GM12878 (cell line): Measurements from ENCODE around the gene BMF. TPM values are rescaled to one million over a fixed set of nuclear protein-coding genes. Genes with fewer than 3 reads are reported as not detected.
A peak's percentile ranks its signal among the peaks of the same experiment; 100 is the strongest.

Source experiments
- CBX5 ChIP-seq: sonication (generic); IDR thresholded peaks from 2 replicates; pipeline ENCODE4 v1.6.1; 2016; ENCODE audit warnings: low read depth, moderate library complexity, mild to moderate bottlenecking, inconsistent platforms
- CEBPB ChIP-seq, 2 experiments: fragments of 150-350 bp in 1 of 2; IDR thresholded peaks; 2 replicates each; pipeline ENCODE4 v1.6.1; 2012 to 2014; ENCODE audit warnings: low read depth in 2 of 2, low read length in 2 of 2, borderline replicate concordance in 1 of 2, inconsistent platforms in 1 of 2
- CEBPZ ChIP-seq: fragments of 150-350 bp; IDR thresholded peaks from 2 replicates; pipeline ENCODE4 v1.6.1; 2016; ENCODE audit warnings: low read depth, low read length
- CREB1 ChIP-seq: IDR thresholded peaks from 2 replicates; pipeline ENCODE4 v1.6.1; 2012; ENCODE audit warnings: low read depth, mild to moderate bottlenecking, inconsistent platforms
- EED ChIP-seq: sonication (generic); IDR thresholded peaks from 2 replicates; pipeline ENCODE4 v1.6.1; 2016; ENCODE audit warnings: antibody characterized with exemption, low read depth
- FOXM1 ChIP-seq: IDR thresholded peaks from 2 replicates; pipeline ENCODE4 v1.6.1; 2012; ENCODE audit warnings: low read depth, mild to moderate bottlenecking, inconsistent platforms, low read length, moderate library complexity
- KDM1A ChIP-seq: fragments of 200-600 bp; sonication (generic); IDR thresholded peaks from 2 replicates; pipeline ENCODE4 v1.6.1; 2016; ENCODE audit warnings: borderline replicate concordance
- KLF5 ChIP-seq: fragments of 450-650 bp; IDR thresholded peaks from 2 replicates; pipeline ENCODE4 v1.6.1; 2014; ENCODE audit warnings: mild to moderate bottlenecking; ENCODE audit not compliant: partially characterized antibody
- NR2C1 ChIP-seq: fragments of 450-650 bp; IDR thresholded peaks from 2 replicates; pipeline ENCODE4 v1.6.1; 2017; ENCODE audit warnings: antibody characterized with exemption, mild to moderate bottlenecking, moderate library complexity
- RUNX3 ChIP-seq: IDR thresholded peaks from 2 replicates; pipeline ENCODE4 v1.6.1; 2012; ENCODE audit warnings: low read length, inconsistent platforms
- SREBF2 ChIP-seq: IDR thresholded peaks from 2 replicates; pipeline ENCODE4 v1.6.1; 2012; ENCODE audit warnings: mild to moderate bottlenecking, low read length
- SUZ12 ChIP-seq: fragments of 200-600 bp; sonication (generic); IDR thresholded peaks from one replicate; pipeline ENCODE4 v1.6.1; 2018; ENCODE audit warnings: antibody characterized with exemption, mild to moderate bottlenecking; ENCODE audit not compliant: unreplicated experiment
- ZNF207 ChIP-seq: fragments of 450-650 bp; IDR thresholded peaks from 2 replicates; pipeline ENCODE4 v1.6.1; 2014; ENCODE audit warnings: antibody characterized with exemption, mild to moderate bottlenecking, borderline replicate concordance
- ZNF687 ChIP-seq: fragments of 450-650 bp; IDR thresholded peaks from 2 replicates; pipeline ENCODE4 v1.6.1; 2017; ENCODE audit warnings: mild to moderate bottlenecking, moderate library complexity
- ZSCAN29 ChIP-seq: fragments of 450-650 bp; IDR thresholded peaks from 2 replicates; pipeline ENCODE4 v1.6.1; 2017; ENCODE audit warnings: mild to moderate bottlenecking, moderate library complexity
- polyA plus RNA-seq, 11 experiments: library from polyadenylated mRNA; depleted of rRNA in 4 of 11; unstranded in 6 of 11; stranded (reverse) in 5 of 11; fragments of >200 nt; fragmentation: Nextera tagmentation in 4 of 11; fragmentation: Illumina TruSeq in 1 of 11; extraction: Ambion mirVana in 4 of 11; extraction: Trizol in 1 of 11; gene quantifications; 1 replicate in 1 of 11; 2 replicates in 10 of 11; pipeline versions ENCODE4 v1.2.1 to v1.2.3, GENCODE V29; 2011 to 2016; ENCODE audit warnings: inconsistent platforms in 2 of 11, missing spikeins in 2 of 11, low read depth in 1 of 11
- total RNA-seq, 4 experiments: library from RNA; depleted of rRNA in 3 of 4; stranded (reverse); fragments of >200 nt in 3 of 4; fragmentation: Illumina TruSeq in 1 of 4; extraction: Trizol in 1 of 4; gene quantifications; 2 replicates each; pipeline versions ENCODE4 v1.2.1 to v1.2.3, GENCODE V29; 2013 to 2021
- TF ChIP-seq, protein P1 (sequence below): fragments of 450-650 bp; conservative IDR thresholded peaks from 2 replicates; pipeline ENCODE4 v1.6.1; 2017; ENCODE audit warnings: mild to moderate bottlenecking, moderate library complexity
- TF ChIP-seq, protein P2 (sequence below): fragments of 450-650 bp; formaldehyde crosslinking; IDR thresholded peaks from 2 replicates; pipeline ENCODE4 v1.5.0; 2022; ENCODE audit warnings: mild to moderate bottlenecking, missing genetic modification characterization

BMF gene
- total and polyA plus RNA-seq, 10 of the 15 experiments (the other 5 are each of a cell fraction or from before 2014, with no cell fraction given) = 0.82 to 34.9 (median 16.9) TPM

DNA sequence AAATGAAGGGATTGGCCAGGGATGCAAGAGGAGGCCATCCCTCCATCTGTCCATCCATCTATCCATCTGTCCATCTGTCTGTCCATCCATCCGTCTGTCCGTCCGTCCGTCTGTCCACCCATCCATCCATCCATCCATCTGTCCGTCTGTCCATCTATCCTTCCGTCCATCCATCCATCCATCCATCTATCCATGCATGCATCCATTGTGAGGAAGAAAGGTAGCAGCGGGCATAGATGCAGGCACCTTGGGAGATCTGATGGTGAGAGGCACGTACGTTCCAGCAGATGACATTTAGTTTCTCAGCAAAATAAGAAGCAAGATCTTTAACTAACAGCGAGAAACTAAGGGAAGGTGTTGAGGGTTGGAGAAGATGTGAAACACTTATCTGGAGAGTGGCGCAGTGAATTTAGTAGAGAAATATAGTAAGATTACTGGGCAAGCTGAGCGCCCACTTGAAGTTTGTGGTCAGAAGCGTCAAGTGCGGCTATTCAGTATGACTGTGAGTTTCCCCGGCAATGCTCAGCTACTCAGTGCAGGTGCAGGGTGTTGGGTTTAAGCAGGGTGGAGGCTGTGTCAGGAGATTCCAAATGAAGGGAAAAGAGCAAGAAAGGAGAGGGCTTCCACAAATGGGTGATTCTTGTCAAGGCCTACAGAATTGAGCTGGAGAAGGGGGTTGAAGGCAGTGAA, 47.3 kb downstream of the BMF start (continued):
- TF ChIP-seq, protein P1, sequence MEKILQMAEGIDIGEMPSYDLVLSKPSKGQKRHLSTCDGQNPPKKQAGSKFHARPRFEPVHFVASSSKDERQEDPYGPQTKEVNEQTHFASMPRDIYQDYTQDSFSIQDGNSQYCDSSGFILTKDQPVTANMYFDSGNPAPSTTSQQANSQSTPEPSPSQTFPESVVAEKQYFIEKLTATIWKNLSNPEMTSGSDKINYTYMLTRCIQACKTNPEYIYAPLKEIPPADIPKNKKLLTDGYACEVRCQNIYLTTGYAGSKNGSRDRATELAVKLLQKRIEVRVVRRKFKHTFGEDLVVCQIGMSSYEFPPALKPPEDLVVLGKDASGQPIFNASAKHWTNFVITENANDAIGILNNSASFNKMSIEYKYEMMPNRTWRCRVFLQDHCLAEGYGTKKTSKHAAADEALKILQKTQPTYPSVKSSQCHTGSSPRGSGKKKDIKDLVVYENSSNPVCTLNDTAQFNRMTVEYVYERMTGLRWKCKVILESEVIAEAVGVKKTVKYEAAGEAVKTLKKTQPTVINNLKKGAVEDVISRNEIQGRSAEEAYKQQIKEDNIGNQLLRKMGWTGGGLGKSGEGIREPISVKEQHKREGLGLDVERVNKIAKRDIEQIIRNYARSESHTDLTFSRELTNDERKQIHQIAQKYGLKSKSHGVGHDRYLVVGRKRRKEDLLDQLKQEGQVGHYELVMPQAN = no peak
- TF ChIP-seq SUZ12 = no peak
- TF ChIP-seq CEBPB (IDR thresholded peaks at IDR 0.05; ENCODE audit: borderline replicate concordance in 1 of 2, low read depth in 2 of 2, low read length in 2 of 2) = no peak; a peak in 1 of 4 replicates
- no peak for TF ChIP-seq KLF5
- no peak for TF ChIP-seq SREBF2
- TF ChIP-seq ZSCAN29 = no peak
- TF ChIP-seq ZNF207 = no peak
- peak; percentile 76; the same call in 1 of the 2 replicates for TF ChIP-seq FOXM1
- TF ChIP-seq KDM1A = no peak
- TF ChIP-seq, protein P2, sequence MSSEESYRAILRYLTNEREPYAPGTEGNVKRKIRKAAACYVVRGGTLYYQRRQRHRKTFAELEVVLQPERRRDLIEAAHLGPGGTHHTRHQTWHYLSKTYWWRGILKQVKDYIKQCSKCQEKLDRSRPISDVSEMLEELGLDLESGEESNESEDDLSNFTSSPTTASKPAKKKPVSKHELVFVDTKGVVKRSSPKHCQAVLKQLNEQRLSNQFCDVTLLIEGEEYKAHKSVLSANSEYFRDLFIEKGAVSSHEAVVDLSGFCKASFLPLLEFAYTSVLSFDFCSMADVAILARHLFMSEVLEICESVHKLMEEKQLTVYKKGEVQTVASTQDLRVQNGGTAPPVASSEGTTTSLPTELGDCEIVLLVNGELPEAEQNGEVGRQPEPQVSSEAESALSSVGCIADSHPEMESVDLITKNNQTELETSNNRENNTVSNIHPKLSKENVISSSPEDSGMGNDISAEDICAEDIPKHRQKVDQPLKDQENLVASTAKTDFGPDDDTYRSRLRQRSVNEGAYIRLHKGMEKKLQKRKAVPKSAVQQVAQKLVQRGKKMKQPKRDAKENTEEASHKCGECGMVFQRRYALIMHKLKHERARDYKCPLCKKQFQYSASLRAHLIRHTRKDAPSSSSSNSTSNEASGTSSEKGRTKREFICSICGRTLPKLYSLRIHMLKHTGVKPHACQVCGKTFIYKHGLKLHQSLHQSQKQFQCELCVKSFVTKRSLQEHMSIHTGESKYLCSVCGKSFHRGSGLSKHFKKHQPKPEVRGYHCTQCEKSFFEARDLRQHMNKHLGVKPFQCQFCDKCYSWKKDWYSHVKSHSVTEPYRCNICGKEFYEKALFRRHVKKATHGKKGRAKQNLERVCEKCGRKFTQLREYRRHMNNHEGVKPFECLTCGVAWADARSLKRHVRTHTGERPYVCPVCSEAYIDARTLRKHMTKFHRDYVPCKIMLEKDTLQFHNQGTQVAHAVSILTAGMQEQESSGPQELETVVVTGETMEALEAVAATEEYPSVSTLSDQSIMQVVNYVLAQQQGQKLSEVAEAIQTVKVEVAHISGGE (CRISPR knock-in tag) = no peak
- no peak for TF ChIP-seq CBX5
- no peak for TF ChIP-seq NR2C1
- 0 out of 2 replicates have a peak, but pooled peaks have one; percentile 48 for TF ChIP-seq CREB1
- TF ChIP-seq ZNF687 = 0 out of 2 replicates have a peak, but pooled peaks have one; percentile 60
- peak; percentile 99 for TF ChIP-seq RUNX3
- TF ChIP-seq EED = peak; percentile 84
- TF ChIP-seq CEBPZ = no peak
